GM19438 (cell line): ENCODE measurements around the gene SPRTN.
"Not testable (repeated sequence)": the region's sequence is repeated elsewhere in the genome, so short reads cannot be mapped to it uniquely, and the experiment has no call there.

Experiments
- ATAC-seq: cut with Tn5 transposase; IDR thresholded peaks from one replicate; pipeline ENCODE4 v1.9.1; 2021; ENCODE audit warnings: low read depth; ENCODE audit not compliant: unreplicated experiment

Gene SPRTN

DNA sequence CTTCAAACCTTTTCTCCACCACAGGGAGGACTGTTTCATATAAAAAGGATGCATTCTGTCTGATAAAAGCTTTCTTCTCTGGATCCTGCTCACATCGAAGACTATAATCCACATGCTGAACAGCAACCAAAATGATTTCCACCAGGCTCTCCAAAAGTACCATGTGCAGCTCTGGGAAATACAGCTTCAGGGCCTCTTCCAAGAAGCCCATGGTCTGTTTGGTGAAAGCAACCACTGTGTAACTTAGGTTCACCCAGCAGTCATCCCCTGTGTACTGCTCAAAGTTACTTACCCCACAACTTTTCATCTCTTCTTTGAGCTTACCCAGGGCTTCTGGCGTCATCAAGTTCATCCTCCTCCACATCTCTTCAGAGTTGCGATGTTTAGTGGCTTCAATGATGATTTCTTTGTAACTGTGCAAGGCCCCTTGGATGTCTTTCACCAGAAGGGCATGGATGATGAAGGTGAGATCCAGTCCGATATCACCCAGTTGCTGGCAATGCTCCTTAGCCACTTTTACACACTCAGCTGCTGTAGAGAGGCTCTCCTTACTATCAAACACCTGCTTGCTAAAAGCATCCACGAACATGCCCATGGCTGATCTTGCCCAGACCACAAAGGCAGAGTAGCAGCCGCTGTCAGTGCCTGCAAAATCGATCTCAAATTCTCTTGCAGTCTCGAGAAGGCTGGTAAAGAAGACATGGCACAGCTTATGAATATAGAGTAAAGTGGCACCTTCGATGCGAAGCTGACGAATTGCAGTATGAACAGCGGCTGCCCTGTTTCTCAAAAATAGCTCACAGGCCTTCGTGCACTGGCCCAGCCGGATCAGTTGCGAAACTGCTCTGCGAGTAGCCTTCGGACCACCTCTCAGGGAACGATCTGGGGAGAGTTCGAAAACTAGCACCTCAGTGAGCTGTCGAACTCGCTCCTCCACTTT, 2.2 kb upstream of the SPRTN start:
- no peak for ATAC-seq

DNA sequence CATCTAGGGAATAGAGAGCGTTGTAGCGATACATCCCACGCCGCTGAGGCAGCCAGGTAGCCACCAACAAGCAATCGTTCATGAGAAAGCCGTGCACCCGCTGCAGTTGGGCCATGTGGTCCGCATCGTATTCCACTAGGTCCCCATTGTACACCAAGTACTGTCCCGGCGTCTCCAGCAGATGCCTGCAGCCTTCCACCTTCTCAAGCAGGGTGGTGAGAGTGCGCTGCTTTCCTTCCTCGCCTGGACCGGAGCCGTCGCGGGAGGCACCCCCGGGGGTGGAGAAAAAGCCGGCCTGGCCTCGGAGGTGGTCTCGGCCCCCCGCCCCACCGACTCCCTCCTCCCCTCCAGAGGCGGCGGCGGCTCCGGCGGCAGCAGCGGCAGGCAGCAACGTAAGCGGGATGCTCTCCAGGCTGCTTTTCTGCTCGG, 1.0 kb upstream of the SPRTN start:
- peak; percentile 14 for ATAC-seq

DNA sequence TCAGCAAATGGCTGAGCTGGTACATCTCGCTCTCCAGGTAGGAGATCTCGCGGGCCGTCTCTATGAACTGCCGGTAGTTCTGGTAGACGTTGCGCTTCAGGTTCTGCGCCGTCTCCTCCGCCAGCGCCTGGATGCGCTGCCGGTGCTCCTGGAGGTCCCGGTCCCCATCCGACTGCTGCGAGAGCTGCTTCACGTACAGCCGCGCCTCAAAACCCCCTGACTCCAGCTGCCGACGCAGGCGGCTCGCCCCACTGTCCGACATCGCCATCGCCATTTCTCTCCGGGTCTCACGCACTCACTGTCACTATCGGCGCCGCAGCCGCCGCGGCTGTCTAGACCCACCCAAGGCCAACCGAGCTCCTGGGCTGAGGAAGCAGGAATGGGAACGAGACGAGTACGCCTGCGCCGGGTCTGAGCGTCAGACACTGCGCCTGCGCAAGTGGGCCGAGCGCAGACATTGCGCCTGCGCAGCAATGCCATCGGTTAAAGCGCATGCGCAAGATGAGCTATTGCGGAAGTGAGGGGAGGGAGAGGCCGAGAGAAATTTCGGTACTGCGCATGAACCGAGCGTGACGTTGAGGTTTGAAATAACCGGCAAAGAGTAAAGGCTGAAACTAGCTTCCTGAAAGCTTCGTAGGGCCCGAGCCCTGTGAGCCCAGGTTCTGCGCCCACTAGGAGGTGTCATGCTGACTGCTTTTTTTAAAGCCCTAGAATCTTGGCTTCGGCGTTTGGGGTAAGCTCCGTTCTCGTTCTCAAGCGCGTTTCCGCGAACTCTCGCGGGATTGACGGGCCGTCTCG, 422 bp upstream of the SPRTN start, which contains the start of gene EXOC8:
EXOC8 (minus strand) TSS at position 381 of the 798 bp plus-strand sequence; CDS start at position 274, 107 bp downstream.
- peak; percentile 74 for ATAC-seq

DNA sequence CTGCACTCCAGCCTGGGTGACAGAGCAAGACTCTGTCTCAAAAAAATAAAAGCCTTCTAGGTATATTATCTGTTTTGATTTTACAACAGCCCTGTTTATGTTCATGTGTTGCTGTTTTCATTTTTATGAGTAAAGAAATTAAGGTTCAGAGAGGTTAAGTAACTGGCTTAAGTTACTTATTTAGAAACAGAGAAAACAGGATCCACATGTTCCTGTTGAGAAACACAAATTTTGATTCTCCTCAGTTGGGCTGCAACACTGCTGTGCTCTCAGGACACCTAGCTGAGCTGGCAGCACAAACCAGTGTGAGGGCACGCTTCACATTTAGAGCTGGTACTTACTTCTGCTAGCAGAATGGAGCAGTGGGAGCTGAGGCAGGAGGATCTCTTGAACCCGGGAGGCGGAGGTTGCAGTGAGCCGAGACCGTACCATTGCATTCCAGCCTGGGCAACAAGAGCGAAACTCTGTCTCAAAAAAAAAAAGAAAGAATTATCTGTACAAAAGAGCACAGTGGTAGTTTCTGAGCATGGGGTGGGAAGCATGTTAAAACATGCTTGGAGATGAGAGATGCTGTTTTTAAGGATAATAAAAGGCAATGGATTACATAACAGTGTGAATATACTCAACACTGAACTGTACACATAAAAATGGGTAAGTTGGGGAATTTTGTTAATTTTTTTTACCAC, 2.4 kb downstream of the SPRTN start:
- ATAC-seq = no peak

DNA sequence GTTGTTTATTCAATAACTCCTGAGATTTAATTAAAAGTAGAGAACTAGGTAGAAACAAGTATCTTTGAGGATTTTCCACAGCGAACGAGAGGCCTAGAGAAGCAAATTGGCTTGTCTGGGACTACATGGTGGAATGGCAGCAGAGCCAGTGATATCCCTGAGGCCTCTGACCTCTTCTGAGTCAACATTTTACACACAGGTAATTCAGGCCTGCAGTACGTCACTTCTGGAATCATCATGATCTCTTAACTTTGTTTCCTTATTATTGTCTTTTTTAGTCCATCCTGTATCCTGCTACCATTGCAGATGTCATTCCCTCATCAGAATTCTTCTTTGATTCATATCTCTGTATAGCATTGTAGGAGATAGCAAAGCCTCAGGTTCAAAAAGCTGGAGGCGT, 9.9 kb downstream of the SPRTN start:
- no peak for ATAC-seq

DNA sequence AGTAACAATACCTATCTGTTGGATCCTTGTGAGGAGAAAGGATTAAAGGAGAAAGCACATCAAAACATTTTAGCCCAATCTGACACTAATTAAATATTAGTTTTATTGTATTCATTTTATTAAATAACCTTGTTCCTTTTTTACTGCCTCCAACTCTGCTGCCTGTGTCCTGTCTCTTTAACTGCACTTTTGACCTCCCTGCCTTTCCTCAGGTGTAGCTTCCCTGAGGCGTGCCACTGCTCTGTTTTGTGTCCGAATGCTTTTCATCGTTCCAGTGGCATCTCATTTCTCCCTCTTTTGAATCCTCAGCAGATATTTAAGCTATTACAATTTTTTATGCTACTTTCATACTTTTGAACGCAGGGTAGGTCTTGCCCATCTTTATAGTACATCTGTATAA, 10.3 kb downstream of the SPRTN start:
- ATAC-seq = no peak

DNA sequence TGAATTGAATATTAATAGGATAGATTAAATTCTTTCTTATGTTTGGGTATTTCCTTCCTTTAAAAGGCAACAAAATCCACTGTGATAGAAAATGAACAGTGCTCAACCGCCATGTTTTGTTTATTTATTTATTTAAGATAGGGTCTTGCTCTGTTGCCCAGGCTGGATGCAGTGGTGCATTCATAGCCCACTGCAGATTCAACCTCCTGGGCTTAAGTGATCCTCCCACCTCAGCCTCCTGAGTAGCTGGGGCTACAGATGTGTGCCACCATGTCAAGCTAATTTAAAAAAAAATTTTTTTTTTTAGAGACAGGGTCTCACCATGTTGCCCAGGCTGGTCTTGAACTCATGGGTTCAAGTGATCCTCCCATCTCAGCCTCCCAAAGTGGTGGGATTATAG, 10.8 kb downstream of the SPRTN start:
- ATAC-seq = not testable (repeated sequence)

DNA sequence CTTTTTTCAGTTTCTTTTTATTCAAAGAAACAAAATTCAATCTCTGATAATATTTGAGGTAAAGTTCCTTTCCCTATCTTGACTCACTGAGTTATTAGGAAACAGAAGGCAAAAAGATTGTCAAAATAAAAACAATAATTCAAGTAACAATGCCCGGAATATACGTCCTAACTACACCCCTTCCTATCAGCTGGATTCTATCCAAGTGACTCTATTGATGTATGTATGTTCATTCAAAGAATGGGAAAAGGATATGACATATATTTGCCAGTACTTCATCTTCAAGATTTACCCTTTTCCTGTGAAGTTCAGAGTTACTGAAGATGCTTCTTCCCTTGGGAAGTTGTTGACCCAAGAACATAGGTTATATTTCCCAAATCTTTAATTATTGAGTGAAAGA, 13.7 kb downstream of the SPRTN start:
- ATAC-seq = no peak

DNA sequence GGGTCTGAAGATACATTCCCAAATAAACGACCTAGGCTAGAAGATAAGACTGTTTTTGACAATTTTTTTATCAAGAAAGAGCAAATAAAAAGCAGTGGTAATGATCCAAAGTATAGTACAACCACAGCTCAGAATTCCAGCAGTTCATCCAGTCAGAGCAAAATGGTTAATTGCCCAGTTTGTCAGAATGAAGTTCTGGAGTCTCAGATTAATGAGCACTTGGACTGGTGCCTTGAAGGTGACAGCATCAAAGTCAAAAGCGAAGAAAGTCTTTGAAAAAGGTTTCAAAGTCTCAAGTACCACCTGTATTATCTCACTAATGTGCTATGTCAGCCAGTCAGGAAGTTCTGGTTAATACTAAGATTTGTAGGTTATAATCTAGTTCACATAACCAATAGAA, 15.0 kb downstream of the SPRTN start:
- ATAC-seq = no peak

DNA sequence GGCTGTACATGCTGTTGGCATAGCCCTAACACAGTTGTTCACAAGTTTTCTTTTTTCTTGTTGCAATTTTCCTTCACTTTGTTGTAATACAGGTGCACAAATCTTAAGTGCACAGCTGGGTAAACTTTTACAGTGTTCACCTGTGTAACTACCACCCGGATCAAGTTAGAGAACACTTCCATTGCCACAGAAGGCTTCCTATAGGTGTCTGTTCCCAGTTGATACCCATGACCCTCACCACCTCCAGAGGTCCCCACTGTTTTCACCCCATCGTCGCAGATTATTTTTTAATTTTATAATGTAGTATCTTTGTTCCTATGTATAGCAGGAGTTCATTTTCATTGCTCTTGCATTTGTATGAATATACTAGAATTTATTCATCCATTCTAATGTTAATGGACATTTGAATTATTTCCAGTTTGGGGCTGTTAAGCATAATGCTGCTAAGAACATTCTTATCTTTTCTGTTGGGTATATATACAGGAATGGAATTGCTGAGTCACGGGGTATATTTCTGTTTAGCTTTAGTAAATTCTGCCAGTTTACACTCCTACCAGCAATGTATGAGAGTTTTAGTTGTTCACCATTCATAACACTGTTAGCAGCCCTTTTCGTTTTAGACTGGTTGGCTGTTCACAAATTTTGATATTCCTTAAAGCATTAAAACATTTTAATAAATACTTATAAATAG, 16.4 kb downstream of the SPRTN start:
- ATAC-seq = no peak

DNA sequence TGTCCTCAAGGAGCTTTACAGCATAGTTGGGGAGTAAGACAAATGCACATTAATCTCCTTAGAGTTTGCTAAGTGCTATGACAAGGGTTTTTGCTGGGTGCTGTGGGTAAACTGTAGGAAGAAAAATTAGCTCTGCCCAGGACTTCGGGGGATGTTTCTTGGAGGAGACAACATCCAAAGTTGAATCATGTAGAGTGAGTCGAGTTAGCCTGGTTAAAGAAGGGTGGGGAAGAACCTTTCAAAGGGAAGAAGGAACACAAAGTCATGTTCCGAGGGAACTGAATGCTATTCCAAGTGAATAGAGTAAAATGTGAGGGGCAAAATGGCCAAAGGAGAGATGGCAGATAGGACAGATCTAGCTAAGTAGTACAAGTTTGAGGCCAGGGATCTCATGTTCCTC, 17.1 kb downstream of the SPRTN start:
- ATAC-seq = no peak

DNA sequence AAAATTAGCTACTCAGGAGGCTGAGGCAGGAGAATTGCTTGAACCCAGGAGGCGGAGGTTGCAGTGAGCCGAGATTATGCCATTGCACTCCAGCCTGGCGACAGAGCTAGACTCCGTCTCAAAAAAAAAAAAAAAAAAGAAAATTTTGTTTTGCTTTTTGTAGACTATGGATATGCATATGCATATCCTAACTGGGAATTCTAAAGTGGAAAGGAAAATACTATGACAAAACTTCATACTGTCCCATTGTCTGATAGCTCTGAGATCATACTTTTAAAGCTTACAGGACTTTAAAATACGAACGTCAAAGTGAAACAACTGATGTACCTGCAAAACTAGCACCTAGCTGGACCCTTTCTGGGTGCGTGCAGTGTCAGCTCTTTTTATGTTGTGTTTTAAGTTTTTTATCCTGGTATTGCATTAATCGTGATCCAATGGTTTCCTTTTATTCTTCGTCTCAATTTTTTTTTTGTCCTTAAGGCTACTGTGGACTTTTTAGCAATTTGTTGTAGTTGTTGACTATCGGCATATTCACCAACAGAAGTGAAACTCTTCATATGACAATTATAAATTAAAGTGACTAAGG, 19.2 kb downstream of the SPRTN start:
- ATAC-seq = no peak

DNA sequence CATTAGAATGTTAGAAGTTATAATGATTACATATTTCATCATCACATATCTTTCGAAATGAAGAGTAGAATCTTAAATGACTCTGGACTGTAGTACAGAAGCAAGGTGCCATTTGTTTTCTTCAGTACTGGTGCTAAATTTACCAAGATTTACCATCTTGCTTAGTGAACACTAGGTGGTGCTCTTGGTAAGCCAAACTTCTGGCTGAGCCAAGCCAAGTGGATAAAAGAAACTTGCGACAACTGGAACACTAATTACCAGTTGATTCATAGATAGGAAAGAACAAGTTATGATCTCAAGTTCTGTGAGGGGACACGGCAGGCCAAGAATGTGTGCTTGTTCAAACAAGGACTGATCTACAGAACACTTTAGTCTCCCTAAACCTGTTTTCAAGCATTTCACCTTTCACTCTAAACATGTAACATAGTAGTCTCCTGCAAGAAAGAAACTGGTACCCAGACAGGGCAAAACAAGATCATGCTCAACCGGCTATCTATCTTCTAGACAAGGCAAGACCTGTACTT, 19.8 kb downstream of the SPRTN start:
- ATAC-seq = peak; percentile 69

DNA sequence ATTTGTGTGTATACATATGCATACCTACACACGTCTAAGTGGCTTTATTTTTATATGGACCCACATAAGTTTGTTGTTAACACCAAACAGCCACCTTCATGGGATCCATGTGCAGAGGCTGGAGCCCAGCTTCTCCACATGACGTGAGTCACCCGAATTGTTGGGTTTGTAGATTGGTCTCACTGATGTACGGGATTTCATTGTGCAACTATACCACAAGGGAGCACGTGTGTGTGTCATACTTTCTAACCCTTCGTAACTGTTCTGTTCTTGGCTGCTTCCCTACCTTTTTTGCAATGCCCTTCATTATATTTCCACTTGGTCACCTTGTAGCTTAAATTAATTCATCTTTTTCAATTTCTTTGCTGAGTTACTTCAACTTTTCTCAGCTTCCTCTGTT, 21.0 kb downstream of the SPRTN start:
- no peak for ATAC-seq

DNA sequence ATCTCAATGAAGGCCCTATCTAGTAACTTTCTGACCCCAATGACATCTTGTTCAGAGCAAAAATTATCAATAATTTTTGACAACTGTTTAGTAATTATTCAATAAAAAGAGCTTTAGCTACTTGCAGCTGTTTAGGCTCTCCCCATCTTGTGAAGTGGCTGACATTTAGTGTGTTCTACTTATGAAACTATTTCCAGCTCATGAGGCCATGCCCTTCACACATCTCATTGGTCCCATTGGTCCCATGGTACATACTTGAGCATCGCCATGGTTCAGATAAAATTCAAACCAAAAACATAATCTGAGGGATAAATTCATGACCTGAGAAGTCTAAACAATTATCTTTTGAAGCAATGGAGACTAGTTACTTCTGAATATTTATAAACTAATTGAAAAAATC, 24.2 kb downstream of the SPRTN start:
- ATAC-seq = no peak

DNA sequence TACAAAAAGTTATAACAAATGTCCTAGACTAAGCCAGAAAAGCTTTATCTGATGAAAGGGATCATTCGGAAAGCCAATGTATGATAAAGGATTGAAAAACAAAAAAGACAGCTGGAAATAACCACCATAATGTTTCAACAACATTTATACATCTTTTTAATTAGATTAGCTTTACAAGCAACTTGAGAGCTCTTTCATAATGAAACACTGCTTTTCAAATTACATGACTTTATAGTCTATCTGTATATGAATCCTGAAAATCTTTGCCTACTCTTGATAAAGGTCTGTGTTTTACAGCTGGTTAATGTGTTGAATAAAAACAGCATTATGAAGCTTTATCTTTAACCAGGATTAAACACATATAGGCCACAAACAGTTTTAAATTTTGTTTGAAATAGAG, 25.5 kb downstream of the SPRTN start:
- ATAC-seq = no peak

DNA sequence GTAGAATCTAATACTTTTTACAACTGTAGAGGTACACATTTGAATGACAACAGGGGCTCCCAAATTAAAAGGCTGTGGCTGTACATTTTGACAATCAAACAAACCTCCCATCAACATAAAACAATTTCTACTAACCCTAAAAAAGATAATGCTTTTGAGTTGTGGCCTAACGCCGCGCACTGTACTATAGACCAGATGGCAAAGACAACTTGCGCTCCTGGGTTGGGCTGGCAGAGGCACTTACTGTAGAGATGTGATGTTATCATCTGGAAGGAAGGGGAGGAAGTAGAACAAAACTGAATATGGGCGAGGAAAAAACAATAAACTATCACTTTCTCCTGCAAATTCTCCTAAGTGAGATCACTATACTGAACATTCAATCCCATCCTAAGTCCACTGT, 26.1 kb downstream of the SPRTN start:
- no peak for ATAC-seq

DNA sequence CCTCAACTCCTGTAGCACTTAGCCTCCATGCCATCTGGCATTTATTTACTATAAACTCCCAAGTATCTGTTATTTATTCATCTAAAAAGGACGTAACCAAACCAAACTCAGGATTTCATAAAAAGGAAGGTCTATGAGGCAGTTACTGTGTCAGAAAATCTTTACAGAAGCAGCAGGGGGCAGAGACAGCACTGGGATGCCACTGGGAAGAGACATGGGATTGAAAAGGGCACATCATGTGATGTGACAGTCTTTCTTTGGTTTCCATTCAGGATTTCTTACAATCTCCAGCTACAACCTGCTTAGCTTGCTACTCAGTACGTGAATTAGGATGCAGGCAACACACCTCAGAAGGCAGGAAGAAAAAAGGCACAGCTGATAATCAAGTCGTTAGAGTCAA, 31.2 kb downstream of the SPRTN start:
- ATAC-seq = no peak

DNA sequence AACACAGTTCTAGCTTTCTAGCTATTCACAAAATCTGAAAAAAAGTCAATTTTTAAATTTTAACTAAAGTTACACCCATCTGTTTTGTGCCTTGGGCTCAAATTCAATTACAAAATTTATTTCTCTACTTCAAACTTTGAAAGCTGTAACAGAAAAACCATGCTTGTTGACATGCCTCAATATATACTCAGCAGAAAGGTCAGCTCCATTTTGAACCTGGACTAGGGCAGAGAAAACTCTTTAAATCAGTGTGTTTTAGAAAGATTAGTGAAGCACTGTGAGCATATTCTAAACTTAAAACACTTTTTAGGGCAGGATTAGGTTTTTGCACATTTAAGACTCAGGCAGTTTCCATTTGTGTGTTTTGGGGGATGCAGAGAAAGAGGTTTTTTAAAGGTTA, 34.4 kb downstream of the SPRTN start:
- ATAC-seq = no peak

DNA sequence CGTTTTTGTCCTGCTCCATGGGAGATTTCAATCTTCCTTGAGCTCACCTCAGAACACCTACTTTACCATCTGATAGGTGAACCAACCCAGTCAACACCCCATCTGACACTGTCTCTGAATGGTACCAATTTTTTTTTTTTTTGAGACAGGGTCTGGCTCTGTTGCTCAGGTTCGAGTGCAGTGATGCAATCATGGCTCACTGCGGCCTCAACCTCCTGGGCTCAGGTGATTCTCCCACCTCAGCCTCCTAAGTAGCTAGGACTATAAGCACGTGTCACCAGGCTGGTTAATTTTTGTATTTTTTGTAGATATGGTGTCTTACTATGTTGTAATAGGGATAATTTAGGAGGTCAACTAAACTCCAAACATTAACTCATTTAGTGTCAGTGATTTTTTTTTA, 36.3 kb downstream of the SPRTN start:
- ATAC-seq = no peak
